HEK293T (cell line): ENCODE measurements around the gene ZBTB46.

Source experiments
- BHLHE40 ChIP-seq: fragments of 450-650 bp; IDR thresholded peaks from 2 replicates; pipeline ENCODE4 v1.6.1; 2016; ENCODE audit warnings: mild to moderate bottlenecking, moderate library complexity, borderline replicate concordance
- CTBP1 ChIP-seq: fragments of 450-650 bp; IDR thresholded peaks from 2 replicates; pipeline ENCODE4 v1.6.1; 2016; ENCODE audit warnings: borderline replicate concordance
- ELF4 ChIP-seq: fragments of 450-650 bp; IDR thresholded peaks from 2 replicates; pipeline ENCODE4 v1.6.1; 2017; ENCODE audit warnings: antibody characterized with exemption
- FOXA1 ChIP-seq: fragments of 450-650 bp; IDR thresholded peaks from 2 replicates; pipeline ENCODE4 v1.6.1; 2016; ENCODE audit warnings: mild to moderate bottlenecking
- FOXK2 ChIP-seq: fragments of 450-650 bp; IDR thresholded peaks from 2 replicates; pipeline ENCODE4 v1.6.1; 2016; ENCODE audit warnings: mild to moderate bottlenecking
- FOXM1 ChIP-seq: fragments of 450-650 bp; IDR thresholded peaks from 2 replicates; pipeline ENCODE4 v1.6.1; 2017; ENCODE audit warnings: mild to moderate bottlenecking, borderline replicate concordance
- HDGF ChIP-seq: fragments of 450-650 bp; IDR thresholded peaks from 2 replicates; pipeline ENCODE4 v1.6.1; 2017; ENCODE audit warnings: antibody characterized with exemption, borderline replicate concordance
- L3MBTL2 ChIP-seq: fragments of 450-650 bp; conservative IDR thresholded peaks from 2 replicates; pipeline ENCODE4 v1.6.1; 2016; ENCODE audit warnings: mild to moderate bottlenecking
- LEF1 ChIP-seq: fragments of 450-650 bp; IDR thresholded peaks from 2 replicates; pipeline ENCODE4 v1.6.1; 2017; ENCODE audit warnings: mild to moderate bottlenecking, borderline replicate concordance
- SP1 ChIP-seq: fragments of 450-650 bp; IDR thresholded peaks from 2 replicates; pipeline ENCODE4 v1.6.1; 2017
- SUZ12 ChIP-seq: fragments of 450-650 bp; IDR thresholded peaks from 2 replicates; pipeline ENCODE4 v1.6.1; 2016; ENCODE audit warnings: mild to moderate bottlenecking
- ZNF384 ChIP-seq: fragments of 450-650 bp; IDR thresholded peaks from 2 replicates; pipeline ENCODE4 v1.6.1; 2016
- TF ChIP-seq, protein P1 (sequence below): fragments of 450-650 bp; IDR thresholded peaks from 2 replicates; pipeline ENCODE4 v1.6.1; 2016

DNA sequence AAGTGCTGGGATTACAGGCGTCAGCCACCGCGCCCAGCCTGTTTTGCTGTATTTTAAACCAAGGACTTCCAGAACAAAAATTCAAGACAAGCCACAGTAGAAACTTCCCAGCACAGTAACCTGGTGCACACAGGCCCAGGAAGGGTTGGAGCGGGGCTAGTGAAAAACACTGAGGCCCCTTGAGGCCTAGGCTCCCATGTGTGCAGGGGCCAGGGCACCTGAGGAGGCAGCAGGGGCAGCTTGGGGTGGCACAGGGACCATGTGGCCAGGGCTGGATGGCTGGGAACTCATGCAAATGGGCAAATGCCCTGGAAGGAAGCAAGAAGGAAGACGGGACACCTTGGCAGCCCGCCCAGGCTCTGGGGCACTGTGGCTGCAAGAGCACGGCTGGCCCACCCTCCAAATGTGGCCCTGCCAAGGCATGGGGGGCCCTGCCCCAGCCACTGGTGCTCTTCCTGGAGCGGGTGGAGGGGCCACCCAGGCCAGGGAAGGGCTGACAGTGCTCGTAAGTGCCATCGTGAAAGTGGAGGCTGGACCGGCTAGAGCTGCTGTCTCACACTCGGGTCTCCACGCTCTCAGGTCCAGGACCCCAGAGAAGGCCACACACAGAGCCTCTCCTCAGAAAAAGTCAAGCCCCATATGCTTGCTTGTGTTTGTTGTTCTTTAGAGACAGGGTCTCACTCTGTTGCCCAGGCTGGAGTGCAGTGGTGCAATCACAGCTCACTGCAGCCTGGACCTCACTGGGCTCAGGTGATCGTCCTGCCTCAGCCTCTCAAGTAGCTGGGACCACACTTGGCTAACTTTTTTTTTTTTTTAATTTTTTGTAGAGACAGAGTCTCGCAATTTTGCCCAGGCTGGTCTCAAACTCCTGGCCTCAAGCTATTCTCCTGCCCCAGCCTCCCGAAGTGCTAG lies 81.2 kb downstream of the ZBTB46 start:
- TF ChIP-seq FOXK2: no peak
- no peak for TF ChIP-seq FOXM1
- no peak for TF ChIP-seq SP1
- no peak for TF ChIP-seq ZNF384
- no peak for TF ChIP-seq ELF4
- TF ChIP-seq HDGF: no peak
- no peak for TF ChIP-seq FOXA1
- TF ChIP-seq SUZ12: no peak
- TF ChIP-seq LEF1: no peak
- TF ChIP-seq L3MBTL2: no peak
- TF ChIP-seq, protein P1, sequence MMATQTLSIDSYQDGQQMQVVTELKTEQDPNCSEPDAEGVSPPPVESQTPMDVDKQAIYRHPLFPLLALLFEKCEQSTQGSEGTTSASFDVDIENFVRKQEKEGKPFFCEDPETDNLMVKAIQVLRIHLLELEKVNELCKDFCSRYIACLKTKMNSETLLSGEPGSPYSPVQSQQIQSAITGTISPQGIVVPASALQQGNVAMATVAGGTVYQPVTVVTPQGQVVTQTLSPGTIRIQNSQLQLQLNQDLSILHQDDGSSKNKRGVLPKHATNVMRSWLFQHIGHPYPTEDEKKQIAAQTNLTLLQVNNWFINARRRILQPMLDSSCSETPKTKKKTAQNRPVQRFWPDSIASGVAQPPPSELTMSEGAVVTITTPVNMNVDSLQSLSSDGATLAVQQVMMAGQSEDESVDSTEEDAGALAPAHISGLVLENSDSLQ: no peak
- TF ChIP-seq BHLHE40: no peak
- TF ChIP-seq CTBP1: no peak
